ENCODE data around the gene DLEC1. TPM values are rescaled to one million over a fixed set of nuclear protein-coding genes. Genes with fewer than 3 reads are reported as not detected.

DLEC1 gene
- total and polyA plus RNA-seq, 9 of the 15 experiments (the other 6 are each of a cell fraction or from before 2014, with no cell fraction given) = 0.07 to 0.08 TPM; not detected in 7

GRCh38 chr3:38163117-38163840, 124.3 kb downstream of the DLEC1 start (continued):
- TF ChIP-seq PBX2 (CRISPR knock-in tag; IDR thresholded peaks at IDR 0.05; ENCODE audit: low read depth) (no peak), PBX2 (tag; conservative IDR thresholded peaks at IDR 0.05; ENCODE audit: low read depth) (peak; percentile 62), ZEB2 (IDR thresholded peaks at IDR 0.05) (peak; percentile 53; the same call in 1 of the 2 replicates), ZBTB8A (IDR thresholded peaks at IDR 0.05; ENCODE audit: partially characterized antibody) (no peak), NONO (IDR thresholded peaks at IDR 0.05; ENCODE audit: low read depth in 2 of 2, low read length in 1 of 2) (no peak), L3MBTL2 (IDR thresholded peaks at IDR 0.05) (no peak), TCF7L2 (IDR thresholded peaks at IDR 0.05; ENCODE audit: low read depth, low read length) (no peak), GTF2B (IDR thresholded peaks at IDR 0.05; ENCODE audit: extremely low read depth, insufficient read length) (no peak), TGIF2 (CRISPR knock-in tag; IDR thresholded peaks at IDR 0.05) (no peak), HMG20B (CRISPR knock-in tag; IDR thresholded peaks at IDR 0.05) (no peak), CHAMP1 (IDR thresholded peaks at IDR 0.05) (peak; percentile 67; the same call in 1 of the 2 replicates), ZNF445 (CRISPR knock-in tag; IDR thresholded peaks at IDR 0.05; ENCODE audit: low read depth) (no peak), RCOR1 (IDR thresholded peaks at IDR 0.05; ENCODE audit: borderline replicate concordance in 1 of 2, low read depth in 2 of 2, low read length in 2 of 2) (0 out of 4 replicates have a peak, but pooled peaks of 1 of the 2 experiments have one; percentile 26), VEZF1 (CRISPR knock-in tag; IDR thresholded peaks at IDR 0.05) (peak; percentile 7; the same call in 1 of the 2 replicates), PKNOX1 (IDR thresholded peaks at IDR 0.05) (peak; percentile 74), KDM1A (IDR thresholded peaks at IDR 0.05) (peak in 1 of 2 experiments; percentile 27; a peak in 1 of 4 replicates), ZNF3 (CRISPR knock-in tag; IDR thresholded peaks at IDR 0.05) (no peak), CEBPG (CRISPR knock-in tag; IDR thresholded peaks at IDR 0.05) (no peak), CEBPG (tag; conservative IDR thresholded peaks at IDR 0.05 in 1 of 2, IDR thresholded peaks at IDR 0.05 in 1 of 2) (no peak), RUNX1 (IDR thresholded peaks at IDR 0.05; ENCODE audit: low read depth) (no peak)
